ENCODE results near the gene TNFRSF12A. TPM values are rescaled to one million over a fixed set of nuclear protein-coding genes. Genes with fewer than 3 reads are reported as not detected.

The TNFRSF12A gene
- total and polyA plus RNA-seq, 9 of the 15 experiments (the other 6 are each of a cell fraction or from before 2014, with no cell fraction given) = 0.41 to 61.8 (median 26.5) TPM

GRCh38 chr16:3023669-3024478 lies 3.7 kb downstream of the TNFRSF12A start, which contains the start of the genes HCFC1R1 and THOC6 (continued):
- TF ChIP-seq, protein P1, sequence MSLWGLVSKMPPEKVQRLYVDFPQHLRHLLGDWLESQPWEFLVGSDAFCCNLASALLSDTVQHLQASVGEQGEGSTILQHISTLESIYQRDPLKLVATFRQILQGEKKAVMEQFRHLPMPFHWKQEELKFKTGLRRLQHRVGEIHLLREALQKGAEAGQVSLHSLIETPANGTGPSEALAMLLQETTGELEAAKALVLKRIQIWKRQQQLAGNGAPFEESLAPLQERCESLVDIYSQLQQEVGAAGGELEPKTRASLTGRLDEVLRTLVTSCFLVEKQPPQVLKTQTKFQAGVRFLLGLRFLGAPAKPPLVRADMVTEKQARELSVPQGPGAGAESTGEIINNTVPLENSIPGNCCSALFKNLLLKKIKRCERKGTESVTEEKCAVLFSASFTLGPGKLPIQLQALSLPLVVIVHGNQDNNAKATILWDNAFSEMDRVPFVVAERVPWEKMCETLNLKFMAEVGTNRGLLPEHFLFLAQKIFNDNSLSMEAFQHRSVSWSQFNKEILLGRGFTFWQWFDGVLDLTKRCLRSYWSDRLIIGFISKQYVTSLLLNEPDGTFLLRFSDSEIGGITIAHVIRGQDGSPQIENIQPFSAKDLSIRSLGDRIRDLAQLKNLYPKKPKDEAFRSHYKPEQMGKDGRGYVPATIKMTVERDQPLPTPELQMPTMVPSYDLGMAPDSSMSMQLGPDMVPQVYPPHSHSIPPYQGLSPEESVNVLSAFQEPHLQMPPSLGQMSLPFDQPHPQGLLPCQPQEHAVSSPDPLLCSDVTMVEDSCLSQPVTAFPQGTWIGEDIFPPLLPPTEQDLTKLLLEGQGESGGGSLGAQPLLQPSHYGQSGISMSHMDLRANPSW (CRISPR knock-in tag; IDR thresholded peaks at IDR 0.05) = no peak
- TF ChIP-seq ZNF124 (CRISPR knock-in tag; IDR thresholded peaks at IDR 0.05) (no peak), ZKSCAN8 (CRISPR knock-in tag; IDR thresholded peaks at IDR 0.05) (no peak), TAF1 (IDR thresholded peaks at IDR 0.05; ENCODE audit: control insufficient read depth, extremely low read depth, insufficient read depth, low read length, severe bottlenecking) (peak; percentile 52), CBX8 (IDR thresholded peaks at IDR 0.05; ENCODE audit: borderline replicate concordance, extremely low read depth, low read depth, low read length, poor library complexity, severe bottlenecking) (no peak), IRF1 (CRISPR knock-in tag; IDR thresholded peaks at IDR 0.05; ENCODE audit: borderline replicate concordance) (no peak), HNRNPK (IDR thresholded peaks at IDR 0.05; ENCODE audit: low read depth, low read length, poor library complexity, severe bottlenecking) (no peak), ZBTB26 (CRISPR knock-in tag; IDR thresholded peaks at IDR 0.05) (no peak), ZFP30 (CRISPR knock-in tag; IDR thresholded peaks at IDR 0.05; ENCODE audit: borderline replicate concordance) (no peak), NR1H2 (CRISPR knock-in tag; IDR thresholded peaks at IDR 0.05) (no peak), SNRNP70 (optimal IDR thresholded peaks at IDR 0.05; ENCODE audit: low read depth, low read length) (no peak)
- TF ChIP-seq, protein P2, sequence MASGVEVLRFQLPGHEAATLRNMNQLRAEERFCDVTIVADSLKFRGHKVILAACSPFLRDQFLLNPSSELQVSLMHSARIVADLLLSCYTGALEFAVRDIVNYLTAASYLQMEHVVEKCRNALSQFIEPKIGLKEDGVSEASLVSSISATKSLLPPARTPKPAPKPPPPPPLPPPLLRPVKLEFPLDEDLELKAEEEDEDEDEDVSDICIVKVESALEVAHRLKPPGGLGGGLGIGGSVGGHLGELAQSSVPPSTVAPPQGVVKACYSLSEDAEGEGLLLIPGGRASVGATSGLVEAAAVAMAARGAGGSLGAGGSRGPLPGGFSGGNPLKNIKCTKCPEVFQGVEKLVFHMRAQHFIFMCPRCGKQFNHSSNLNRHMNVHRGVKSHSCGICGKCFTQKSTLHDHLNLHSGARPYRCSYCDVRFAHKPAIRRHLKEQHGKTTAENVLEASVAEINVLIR (CRISPR knock-in tag; IDR thresholded peaks at IDR 0.05) = peak; percentile 64
- TF ChIP-seq, protein P3, sequence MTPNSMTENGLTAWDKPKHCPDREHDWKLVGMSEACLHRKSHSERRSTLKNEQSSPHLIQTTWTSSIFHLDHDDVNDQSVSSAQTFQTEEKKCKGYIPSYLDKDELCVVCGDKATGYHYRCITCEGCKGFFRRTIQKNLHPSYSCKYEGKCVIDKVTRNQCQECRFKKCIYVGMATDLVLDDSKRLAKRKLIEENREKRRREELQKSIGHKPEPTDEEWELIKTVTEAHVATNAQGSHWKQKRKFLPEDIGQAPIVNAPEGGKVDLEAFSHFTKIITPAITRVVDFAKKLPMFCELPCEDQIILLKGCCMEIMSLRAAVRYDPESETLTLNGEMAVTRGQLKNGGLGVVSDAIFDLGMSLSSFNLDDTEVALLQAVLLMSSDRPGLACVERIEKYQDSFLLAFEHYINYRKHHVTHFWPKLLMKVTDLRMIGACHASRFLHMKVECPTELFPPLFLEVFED (CRISPR knock-in tag; conservative IDR thresholded peaks at IDR 0.05) = no peak
- TF ChIP-seq, protein P4, sequence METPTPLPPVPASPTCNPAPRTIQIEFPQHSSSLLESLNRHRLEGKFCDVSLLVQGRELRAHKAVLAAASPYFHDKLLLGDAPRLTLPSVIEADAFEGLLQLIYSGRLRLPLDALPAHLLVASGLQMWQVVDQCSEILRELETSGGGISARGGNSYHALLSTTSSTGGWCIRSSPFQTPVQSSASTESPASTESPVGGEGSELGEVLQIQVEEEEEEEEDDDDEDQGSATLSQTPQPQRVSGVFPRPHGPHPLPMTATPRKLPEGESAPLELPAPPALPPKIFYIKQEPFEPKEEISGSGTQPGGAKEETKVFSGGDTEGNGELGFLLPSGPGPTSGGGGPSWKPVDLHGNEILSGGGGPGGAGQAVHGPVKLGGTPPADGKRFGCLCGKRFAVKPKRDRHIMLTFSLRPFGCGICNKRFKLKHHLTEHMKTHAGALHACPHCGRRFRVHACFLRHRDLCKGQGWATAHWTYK (CRISPR knock-in tag; IDR thresholded peaks at IDR 0.05) = peak; percentile 82; the same call in 1 of the 2 replicates

Measured in K562 (cell line).